Kidney epithelial cell (primary cell): ENCODE results near the gene KLRF2. TPM values are rescaled to one million over a fixed set of nuclear protein-coding genes. Genes with fewer than 3 reads are reported as not detected.

Source experiments
- DNase-seq: peaks from one replicate; pipeline ENCODE4 v3.0.0-alpha.2; 2010; ENCODE audit warnings: low read depth
- H3K27me3 ChIP-seq: 2 replicates; pipeline ENCODE4 v1.6.0; 2011; ENCODE audit warnings: low read length; ENCODE audit not compliant: control insufficient read depth, insufficient read depth
- H3K36me3 ChIP-seq: 2 replicates; pipeline ENCODE4 v1.5.1; 2011; ENCODE audit warnings: low read length; ENCODE audit not compliant: control insufficient read depth, insufficient read depth
- H3K4me3 ChIP-seq: 2 replicates; pipeline ENCODE4 v1.5.1; 2011; ENCODE audit warnings: low read depth, mild to moderate bottlenecking, control low read depth, low read length
- total RNA-seq: library from RNA; depleted of rRNA; stranded (reverse); fragments of >200 nt; gene quantifications from 2 replicates; pipeline ENCODE4 v1.2.3, GENCODE V29; 2015
- TF ChIP-seq, protein P1 (sequence below): IDR thresholded peaks from 2 replicates; pipeline ENCODE4 v1.5.1; 2011; ENCODE audit warnings: mild to moderate bottlenecking, moderate library complexity, low read length, control low read depth, inconsistent platforms; ENCODE audit not compliant: insufficient read depth, poor library complexity, severe bottlenecking

The KLRF2 gene
- total RNA-seq, 1 donor from 2014 or later: not detected

DNA sequence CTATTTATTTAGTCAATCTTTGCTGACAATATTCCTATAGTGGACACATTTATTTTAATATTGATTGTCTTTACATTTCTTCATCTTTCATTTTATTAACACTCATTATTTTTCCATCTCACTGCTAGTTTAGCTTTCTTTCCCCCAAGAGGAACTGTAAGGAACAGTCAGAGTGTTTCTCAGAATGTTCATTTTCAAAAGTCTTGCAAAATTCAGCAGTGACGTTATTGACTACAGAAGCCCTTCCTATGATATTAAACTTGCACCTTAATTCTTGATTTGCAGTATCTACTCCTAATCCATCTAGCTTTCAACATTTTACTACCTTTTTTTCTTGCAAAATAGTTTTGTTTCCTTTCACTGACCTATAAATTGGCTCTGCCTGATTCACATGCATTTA is 25.1 kb upstream of the KLRF2 start:
- H3K36me3 ChIP-seq: no peaks in the 10 kb centered on the region
- no peak overlapping the region for H3K4me3 ChIP-seq
- TF ChIP-seq, protein P1, sequence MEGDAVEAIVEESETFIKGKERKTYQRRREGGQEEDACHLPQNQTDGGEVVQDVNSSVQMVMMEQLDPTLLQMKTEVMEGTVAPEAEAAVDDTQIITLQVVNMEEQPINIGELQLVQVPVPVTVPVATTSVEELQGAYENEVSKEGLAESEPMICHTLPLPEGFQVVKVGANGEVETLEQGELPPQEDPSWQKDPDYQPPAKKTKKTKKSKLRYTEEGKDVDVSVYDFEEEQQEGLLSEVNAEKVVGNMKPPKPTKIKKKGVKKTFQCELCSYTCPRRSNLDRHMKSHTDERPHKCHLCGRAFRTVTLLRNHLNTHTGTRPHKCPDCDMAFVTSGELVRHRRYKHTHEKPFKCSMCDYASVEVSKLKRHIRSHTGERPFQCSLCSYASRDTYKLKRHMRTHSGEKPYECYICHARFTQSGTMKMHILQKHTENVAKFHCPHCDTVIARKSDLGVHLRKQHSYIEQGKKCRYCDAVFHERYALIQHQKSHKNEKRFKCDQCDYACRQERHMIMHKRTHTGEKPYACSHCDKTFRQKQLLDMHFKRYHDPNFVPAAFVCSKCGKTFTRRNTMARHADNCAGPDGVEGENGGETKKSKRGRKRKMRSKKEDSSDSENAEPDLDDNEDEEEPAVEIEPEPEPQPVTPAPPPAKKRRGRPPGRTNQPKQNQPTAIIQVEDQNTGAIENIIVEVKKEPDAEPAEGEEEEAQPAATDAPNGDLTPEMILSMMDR: no peak
- no peaks in the 10 kb centered on the region for H3K27me3 ChIP-seq
- DNase-seq: no peak

GRCh38 chr12:9856894-9857293 is 24.4 kb upstream of the KLRF2 start:
- H3K27me3 ChIP-seq: no peaks in the 10 kb centered on the region
- TF ChIP-seq, protein P1: no peak
- DNase-seq: no peak
- no peak overlapping the region for H3K4me3 ChIP-seq
- H3K36me3 ChIP-seq: no peaks in the 10 kb centered on the region

- H3K27me3 ChIP-seq: no peaks in the 10 kb centered on the region
- no peak for DNase-seq
These were observed 23.2 kb upstream of the KLRF2 start for GRCh38 chr12:9858135-9858534.

GRCh38 chr12:9864913-9865675 is 16.2 kb upstream of the KLRF2 start:
- TF ChIP-seq, protein P1: no peak
- DNase-seq: no peak
- H3K4me3 ChIP-seq: no peak overlapping the region
- no peaks in the 10 kb centered on the region for H3K27me3 ChIP-seq
- H3K36me3 ChIP-seq: no peaks in the 10 kb centered on the region

More at GRCh38 chr12:9858135-9858534, 23.2 kb upstream of the KLRF2 start:
- H3K36me3 ChIP-seq: no peaks in the 10 kb centered on the region
- no peak overlapping the region for H3K4me3 ChIP-seq
- TF ChIP-seq, protein P1: no peak

DNA sequence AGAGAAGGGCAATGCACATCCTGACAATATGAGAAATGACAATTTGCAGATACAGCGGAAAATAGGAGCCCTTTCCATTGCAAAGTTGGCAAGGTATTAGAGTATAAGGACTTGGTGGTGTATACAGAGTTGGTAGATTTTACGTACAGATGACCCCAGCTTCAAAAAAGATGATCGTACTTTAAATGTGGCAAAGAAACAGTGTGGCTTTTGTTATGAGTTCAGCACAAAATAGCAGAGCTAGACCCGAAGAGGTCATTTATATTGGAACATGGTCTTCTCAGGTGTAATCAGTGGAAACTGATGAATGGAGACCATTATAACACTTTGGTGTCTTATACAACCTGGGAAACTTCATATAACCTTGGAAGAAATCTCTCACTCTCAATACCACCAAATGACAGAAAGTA is 14.4 kb upstream of the KLRF2 start:
- TF ChIP-seq, protein P1: no peak
- Histone ChIP-seq H3K36me3 (no peaks in the 10 kb centered on the region), H3K4me3 (no peak overlapping the region), H3K27me3 (no peaks in the 10 kb centered on the region)
- DNase-seq: no peak

GRCh38 chr12:9867531-9867930 is 13.8 kb upstream of the KLRF2 start:
- H3K4me3 ChIP-seq: no peak overlapping the region
- no peaks in the 10 kb centered on the region for H3K27me3 ChIP-seq
- DNase-seq: no peak
- H3K36me3 ChIP-seq: no peaks in the 10 kb centered on the region
- TF ChIP-seq, protein P1: no peak
